ENCODE data around the gene SSTR3.

The SSTR3 gene

GRCh38 chr22:37192741-37193140 lies 19.5 kb downstream of the SSTR3 start:
- Histone ChIP-seq H3K27me3 (ENCODE audit: control insufficient read depth, insufficient read depth, low read length) (no peaks in the 10 kb centered on the region), H3K4me3 (ENCODE audit: low read depth, low read length) (no peak overlapping the region), H3K36me3 (ENCODE audit: control insufficient read depth, insufficient read depth, low read length) (no peaks in the 10 kb centered on the region), H3K4me1 (peaks cover 58% of the 10 kb centered on the region), H3K9me3 (ENCODE audit: control insufficient read depth, low read length) (no peaks in the 10 kb centered on the region), H3K9ac (no peak overlapping the region), H2AFZ (no peak overlapping the region), H3K79me2 (no peaks in the 10 kb centered on the region), H3K27ac (peak overlapping the region; percentile 29), H3K4me2 (ENCODE audit: low read length) (peak overlapping the region; percentile 14)
- no peak for TF ChIP-seq CTCF (IDR thresholded peaks at IDR 0.05)

- Histone ChIP-seq H3K4me2 (ENCODE audit: low read length) (peak overlapping the region; percentile 40), H3K36me3 (ENCODE audit: control insufficient read depth, insufficient read depth, low read length) (no peaks in the 10 kb centered on the region), H3K4me1 (peaks cover 58% of the 10 kb centered on the region), H3K79me2 (no peaks in the 10 kb centered on the region), H3K4me3 (ENCODE audit: low read depth, low read length) (no peak overlapping the region), H3K9me3 (ENCODE audit: control insufficient read depth, low read length) (no peaks in the 10 kb centered on the region), H3K27ac (no peak overlapping the region), H3K9ac (no peak overlapping the region), H2AFZ (no peak overlapping the region), H3K27me3 (ENCODE audit: control insufficient read depth, insufficient read depth, low read length) (no peaks in the 10 kb centered on the region)
- no peak for TF ChIP-seq CTCF (IDR thresholded peaks at IDR 0.05)
These were observed 20.1 kb downstream of the SSTR3 start for GRCh38 chr22:37192204-37192603.

- TF ChIP-seq CTCF (IDR thresholded peaks at IDR 0.05): no peak
- no peaks in the 10 kb centered on the region for H3K27me3 ChIP-seq (ENCODE audit: control insufficient read depth, insufficient read depth, low read length)
These were observed 22.0 kb downstream of the SSTR3 start for GRCh38 chr22:37190262-37190780.

GRCh38 chr22:37188901-37189466 lies 23.3 kb downstream of the SSTR3 start:
- Histone ChIP-seq H3K27ac (peak overlapping the region; percentile 88), H2AFZ (peak overlapping the region; percentile 15), H3K36me3 (ENCODE audit: control insufficient read depth, insufficient read depth, low read length) (no peaks in the 10 kb centered on the region)

More at GRCh38 chr22:37190262-37190780, 22.0 kb downstream of the SSTR3 start:
- H3K79me2 ChIP-seq: no peaks in the 10 kb centered on the region
- H3K27ac ChIP-seq: peak overlapping the region; percentile 88
- H3K9ac ChIP-seq: no peak overlapping the region
- no peak overlapping the region for H3K4me2 ChIP-seq (ENCODE audit: low read length)
- no peak overlapping the region for H3K4me3 ChIP-seq (ENCODE audit: low read depth, low read length)
- H3K9me3 ChIP-seq (ENCODE audit: control insufficient read depth, low read length): no peaks in the 10 kb centered on the region
- no peak overlapping the region for H2AFZ ChIP-seq
- peaks cover 51% of the 10 kb centered on the region for H3K4me1 ChIP-seq
- no peaks in the 10 kb centered on the region for H3K36me3 ChIP-seq (ENCODE audit: control insufficient read depth, insufficient read depth, low read length)

More at GRCh38 chr22:37188901-37189466, 23.3 kb downstream of the SSTR3 start:
- no peaks in the 10 kb centered on the region for H3K9me3 ChIP-seq (ENCODE audit: control insufficient read depth, low read length)
- H3K4me1 ChIP-seq: peaks cover 44% of the 10 kb centered on the region
- H3K4me3 ChIP-seq (ENCODE audit: low read depth, low read length): no peak overlapping the region
- H3K79me2 ChIP-seq: no peaks in the 10 kb centered on the region
- H3K27me3 ChIP-seq (ENCODE audit: control insufficient read depth, insufficient read depth, low read length): no peaks in the 10 kb centered on the region
- no peak overlapping the region for H3K9ac ChIP-seq
- H3K4me2 ChIP-seq (ENCODE audit: low read length): peak overlapping the region; percentile 77
- TF ChIP-seq CTCF (IDR thresholded peaks at IDR 0.05): no peak
